Amniotic stem cell (primary cell): ENCODE results near the gene TRAPPC12.
"Not testable (repeated sequence)": the region's sequence is repeated elsewhere in the genome, so short reads cannot be mapped to it uniquely, and the experiment has no call there.

Experiments used
- DNase-seq: peaks from one replicate; lab custom pipeline; 2025; lab: John Stamatoyannopoulos, UW

TRAPPC12 gene

GRCh38 chr2:3486047-3487027 is 106.8 kb downstream of the TRAPPC12 start:
- no peak for DNase-seq

DNA sequence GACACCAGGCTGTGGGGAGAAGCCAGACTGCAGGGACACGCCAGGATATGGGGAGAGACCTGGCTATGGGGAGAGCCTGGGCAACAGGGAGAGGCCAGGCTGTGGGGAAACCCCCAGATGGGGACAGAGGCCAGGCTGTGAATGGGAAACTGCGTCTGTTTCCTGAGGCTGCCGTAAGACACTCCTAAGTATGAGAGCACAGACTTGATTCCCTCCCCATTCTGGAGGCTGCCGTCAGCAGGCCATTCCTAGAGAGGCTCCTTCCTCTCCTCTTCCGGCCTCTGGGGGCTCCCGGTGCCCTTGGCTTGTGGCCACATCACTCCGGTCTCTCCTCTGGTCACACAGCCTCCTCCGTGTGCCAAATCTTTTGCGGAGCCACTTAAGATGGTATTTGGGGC is 107.5 kb downstream of the TRAPPC12 start:
- no peak for DNase-seq

GRCh38 chr2:3487432-3487831 is 107.9 kb downstream of the TRAPPC12 start:
- DNase-seq = no peak

GRCh38 chr2:3488061-3488531 is 108.6 kb downstream of the TRAPPC12 start:
- no peak for DNase-seq

GRCh38 chr2:3488855-3489763 is 109.6 kb downstream of the TRAPPC12 start:
- no peak for DNase-seq

DNA sequence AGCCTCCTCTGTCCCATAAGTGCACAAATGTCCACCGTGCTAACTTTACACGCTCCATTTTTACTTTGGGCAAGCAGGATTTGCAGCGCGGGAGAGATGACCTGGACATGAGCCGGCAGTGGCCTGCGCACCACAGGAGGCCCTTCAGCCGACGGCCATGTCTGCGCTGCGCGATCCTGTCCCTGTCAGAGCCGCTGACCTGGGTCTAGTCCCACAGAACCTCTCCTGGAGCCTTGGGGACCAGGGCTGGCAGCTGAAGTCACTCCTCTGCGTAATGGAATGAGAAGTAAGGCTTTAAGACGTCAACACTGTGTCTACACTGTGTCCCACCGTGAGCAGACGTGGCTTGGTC is 110.2 kb downstream of the TRAPPC12 start:
- no peak for DNase-seq

GRCh38 chr2:3490191-3491170 is 111.0 kb downstream of the TRAPPC12 start:
- no peak for DNase-seq

DNA sequence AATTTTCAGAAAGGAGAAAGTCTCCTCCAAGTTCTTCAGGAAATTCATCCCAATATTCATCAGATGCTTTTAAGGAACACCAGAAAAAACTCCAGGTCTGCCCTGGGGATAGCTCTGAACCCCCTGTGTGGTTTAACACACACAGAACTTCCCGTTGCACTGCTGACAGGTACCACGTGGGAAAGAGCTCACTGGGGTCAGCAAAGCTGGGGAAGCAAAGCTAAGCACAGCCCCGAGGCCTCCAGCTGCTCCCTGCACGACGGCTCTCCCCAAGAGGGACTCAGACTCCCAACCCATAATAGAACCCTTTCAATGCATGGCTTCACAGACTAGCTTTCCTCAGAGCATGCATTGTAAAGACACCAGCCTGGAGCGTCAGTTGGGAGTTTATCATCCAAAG is 111.8 kb downstream of the TRAPPC12 start:
- no peak for DNase-seq

- no peak for DNase-seq
These were observed 112.4 kb downstream of the TRAPPC12 start for GRCh38 chr2:3491716-3492474.

GRCh38 chr2:3492475-3492787 is 112.9 kb downstream of the TRAPPC12 start:
- DNase-seq = not testable (repeated sequence)

- peak; percentile 38 for DNase-seq
These were observed 113.6 kb downstream of the TRAPPC12 start for GRCh38 chr2:3492951-3493614.

DNA sequence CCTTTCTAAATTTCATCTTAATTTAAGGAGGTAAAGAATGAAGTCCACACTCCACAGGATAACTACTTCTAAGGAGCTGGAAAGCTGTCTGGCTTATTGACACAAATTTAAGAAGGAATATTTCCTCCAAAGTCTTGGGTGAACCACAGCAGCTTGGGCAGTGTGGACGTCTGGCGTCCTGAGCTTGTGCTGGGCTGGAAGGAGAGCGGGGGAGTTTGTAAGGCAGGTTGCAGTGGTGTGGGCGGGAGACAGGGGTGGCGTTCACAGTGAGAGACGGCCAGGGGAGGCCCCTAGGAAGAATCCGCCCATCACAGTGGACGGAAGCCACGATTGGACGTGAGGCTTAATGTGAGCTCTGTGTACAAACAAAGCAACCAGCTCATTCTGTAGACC is 114.1 kb downstream of the TRAPPC12 start:
- no peak for DNase-seq

DNA sequence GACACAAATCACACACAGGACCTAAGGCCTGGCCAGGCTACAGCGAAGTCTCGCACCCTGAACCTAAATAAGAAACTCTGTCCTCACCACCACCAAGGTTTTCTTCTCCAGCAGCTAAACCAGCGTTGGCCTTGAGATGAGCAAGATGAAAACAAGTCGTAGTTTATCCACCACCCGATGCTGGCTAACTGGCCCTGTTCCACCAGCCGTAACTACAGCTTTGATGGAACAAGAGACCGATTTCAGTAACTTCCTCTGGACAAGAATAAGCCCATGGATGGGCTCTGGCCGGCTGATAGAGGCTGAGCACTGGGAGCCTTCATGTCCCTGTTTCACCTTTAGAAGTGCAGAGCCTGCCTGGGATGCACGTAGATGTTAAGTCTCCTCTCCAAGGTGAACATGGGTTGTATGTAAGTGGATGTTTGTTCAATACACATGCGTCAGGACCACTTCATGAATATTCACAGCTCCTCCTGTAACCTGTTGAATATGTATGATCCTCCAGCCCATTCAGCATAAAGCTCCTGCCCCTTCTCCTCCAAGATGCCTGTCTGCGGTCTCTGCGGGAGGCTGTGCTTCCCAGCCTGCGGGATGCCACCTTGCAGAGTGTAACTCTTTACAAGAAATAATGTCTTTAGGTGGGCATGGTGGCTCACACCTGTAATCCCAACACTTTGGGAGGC is 115.6 kb downstream of the TRAPPC12 start:
- DNase-seq = no peak

- DNase-seq = not testable (repeated sequence)
These were observed 117.2 kb downstream of the TRAPPC12 start for GRCh38 chr2:3496708-3497080.

DNA sequence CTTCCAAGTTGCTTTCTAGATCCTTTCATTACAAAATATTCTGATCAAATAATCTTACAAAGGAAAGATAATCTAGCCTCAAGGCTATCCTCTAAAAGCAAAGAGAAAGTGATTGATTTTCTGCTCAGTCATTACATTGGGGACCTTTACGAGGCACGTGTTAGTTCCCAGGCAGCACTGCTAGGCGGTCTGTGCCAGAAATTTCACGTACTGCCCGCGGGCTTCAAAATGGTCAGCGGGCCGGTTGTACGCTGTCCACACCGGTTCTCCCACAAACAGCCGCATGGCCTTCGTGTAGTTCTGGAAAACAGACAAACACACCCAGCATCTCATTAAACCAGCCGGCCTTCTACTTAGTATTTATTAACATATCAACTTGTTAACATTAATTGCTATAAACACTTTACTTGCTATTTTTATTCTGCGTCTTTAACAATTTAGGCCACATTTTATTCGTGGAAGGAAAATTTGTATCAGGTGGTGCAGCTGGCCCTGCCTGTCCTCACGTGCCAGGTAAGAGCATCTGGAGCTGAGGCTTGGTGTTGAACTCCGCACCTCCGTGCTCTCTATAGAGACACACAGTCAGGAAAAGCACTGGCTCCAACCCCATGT is 119.4 kb downstream of the TRAPPC12 start:
- DNase-seq = no peak

- DNase-seq = no peak
These were observed 120.9 kb downstream of the TRAPPC12 start for GRCh38 chr2:3500326-3500899.

DNA sequence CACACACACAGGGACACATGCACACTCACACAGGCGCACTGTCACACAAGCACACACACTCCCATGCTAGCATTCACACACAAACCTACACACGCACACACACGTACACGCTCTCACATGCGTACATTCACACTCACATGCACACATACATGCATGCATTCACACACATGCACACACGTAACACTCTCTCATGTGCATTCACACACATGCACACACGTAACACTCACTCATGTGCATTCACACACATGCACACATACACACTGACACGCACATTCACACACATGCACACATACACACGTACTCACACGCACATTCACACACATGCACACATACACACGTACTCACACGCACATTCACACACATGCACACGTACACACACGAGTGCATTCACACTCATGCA is 123.6 kb downstream of the TRAPPC12 start:
- no peak for DNase-seq

DNA sequence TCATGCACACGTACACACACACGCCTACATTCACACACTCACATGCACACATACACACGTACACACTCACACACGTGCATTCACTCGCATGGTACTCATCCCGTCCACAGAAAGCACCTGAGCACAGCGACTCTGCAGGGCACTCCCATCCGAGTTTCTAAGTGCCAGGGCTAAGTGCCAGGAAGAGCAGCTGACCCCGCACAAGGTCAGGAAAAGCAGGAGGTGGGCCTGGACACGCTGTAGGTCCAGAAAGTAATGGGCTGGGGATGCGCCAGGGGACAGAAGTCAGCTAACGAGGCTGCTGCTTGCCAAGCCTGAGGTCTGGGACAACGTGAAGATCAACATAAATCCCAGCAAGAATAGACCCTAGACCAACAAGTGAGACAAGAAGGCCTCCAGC is 124.0 kb downstream of the TRAPPC12 start:
- DNase-seq = no peak

DNA sequence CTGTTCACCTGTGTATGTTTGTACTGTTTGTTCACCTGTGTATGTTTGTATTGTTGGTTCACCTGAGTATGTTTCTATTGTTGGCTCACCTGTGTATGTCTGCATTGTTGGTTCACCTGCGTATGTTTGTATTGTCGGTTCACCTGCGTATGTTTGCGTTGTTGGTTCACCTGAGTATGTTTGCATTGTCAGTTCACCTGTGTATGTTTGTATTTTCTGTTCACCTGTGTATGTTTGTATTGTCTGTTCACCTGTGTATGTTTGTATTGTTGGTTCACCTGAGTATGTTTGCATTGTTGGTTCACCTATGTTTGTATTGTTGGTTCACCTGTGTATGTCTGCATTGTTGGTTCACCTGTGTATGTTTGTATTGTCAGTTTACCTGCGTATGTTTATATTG is 125.2 kb downstream of the TRAPPC12 start:
- no peak for DNase-seq
